Measurements from ENCODE around the gene P2RX7.

The P2RX7 gene

GRCh38 chr12:121236776-121237175, 104.1 kb downstream of the P2RX7 start:
- DNase-seq = no peak

GRCh38 chr12:121237415-121237814, 104.7 kb downstream of the P2RX7 start:
- DNase-seq = no peak
